ENCODE data around the gene PAQR9. TPM values are rescaled to one million over a fixed set of nuclear protein-coding genes. Genes with fewer than 3 reads are reported as not detected.

PAQR9 gene
- total and polyA plus RNA-seq, 2 of the 13 experiments (the other 11 are each of a cell fraction or from before 2014, with no cell fraction given): 3.7 to 10.3 TPM

GRCh38 chr3:142982038-142982773, 18.7 kb upstream of the PAQR9 start (continued):
- no peak for TF ChIP-seq POLR2AphosphoS2 (IDR thresholded peaks at IDR 0.05; ENCODE audit: low read depth, low read length)
- TF ChIP-seq ZMYM4 (CRISPR knock-in tag; IDR thresholded peaks at IDR 0.05): peak; percentile 57; the same call in 1 of the 2 replicates
- TF ChIP-seq ZNF143 (CRISPR knock-in tag; IDR thresholded peaks at IDR 0.05): no peak
- no peak for TF ChIP-seq ISX (CRISPR knock-in tag; conservative IDR thresholded peaks at IDR 0.05)
- TF ChIP-seq, protein P1, sequence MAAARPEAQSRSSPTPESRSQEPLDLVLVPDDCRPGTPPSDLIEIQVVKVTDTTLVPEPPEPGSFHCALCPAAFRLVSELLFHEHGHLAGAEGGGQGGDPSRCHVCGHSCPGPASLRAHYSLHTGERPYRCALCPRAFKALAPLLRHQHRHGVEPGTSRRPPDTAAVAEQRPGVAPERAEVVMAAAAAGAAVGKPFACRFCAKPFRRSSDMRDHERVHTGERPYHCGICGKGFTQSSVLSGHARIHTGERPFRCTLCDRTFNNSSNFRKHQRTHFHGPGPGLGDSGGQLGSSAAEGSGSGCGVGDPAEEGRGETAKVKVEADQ (CRISPR knock-in tag; IDR thresholded peaks at IDR 0.05; ENCODE audit: borderline replicate concordance): no peak
- no peak for TF ChIP-seq XRCC5 (optimal IDR thresholded peaks at IDR 0.05; ENCODE audit: low read length)
- no peak for TF ChIP-seq ZSCAN22 (CRISPR knock-in tag; IDR thresholded peaks at IDR 0.05)
- TF ChIP-seq FOXP4 (CRISPR knock-in tag; IDR thresholded peaks at IDR 0.05): peak; percentile 54
- no peak for TF ChIP-seq ZNF24 (IDR thresholded peaks at IDR 0.05)
- no peak for TF ChIP-seq KDM5A (IDR thresholded peaks at IDR 0.05; ENCODE audit: borderline replicate concordance, low read length)
- TF ChIP-seq, protein P2, sequence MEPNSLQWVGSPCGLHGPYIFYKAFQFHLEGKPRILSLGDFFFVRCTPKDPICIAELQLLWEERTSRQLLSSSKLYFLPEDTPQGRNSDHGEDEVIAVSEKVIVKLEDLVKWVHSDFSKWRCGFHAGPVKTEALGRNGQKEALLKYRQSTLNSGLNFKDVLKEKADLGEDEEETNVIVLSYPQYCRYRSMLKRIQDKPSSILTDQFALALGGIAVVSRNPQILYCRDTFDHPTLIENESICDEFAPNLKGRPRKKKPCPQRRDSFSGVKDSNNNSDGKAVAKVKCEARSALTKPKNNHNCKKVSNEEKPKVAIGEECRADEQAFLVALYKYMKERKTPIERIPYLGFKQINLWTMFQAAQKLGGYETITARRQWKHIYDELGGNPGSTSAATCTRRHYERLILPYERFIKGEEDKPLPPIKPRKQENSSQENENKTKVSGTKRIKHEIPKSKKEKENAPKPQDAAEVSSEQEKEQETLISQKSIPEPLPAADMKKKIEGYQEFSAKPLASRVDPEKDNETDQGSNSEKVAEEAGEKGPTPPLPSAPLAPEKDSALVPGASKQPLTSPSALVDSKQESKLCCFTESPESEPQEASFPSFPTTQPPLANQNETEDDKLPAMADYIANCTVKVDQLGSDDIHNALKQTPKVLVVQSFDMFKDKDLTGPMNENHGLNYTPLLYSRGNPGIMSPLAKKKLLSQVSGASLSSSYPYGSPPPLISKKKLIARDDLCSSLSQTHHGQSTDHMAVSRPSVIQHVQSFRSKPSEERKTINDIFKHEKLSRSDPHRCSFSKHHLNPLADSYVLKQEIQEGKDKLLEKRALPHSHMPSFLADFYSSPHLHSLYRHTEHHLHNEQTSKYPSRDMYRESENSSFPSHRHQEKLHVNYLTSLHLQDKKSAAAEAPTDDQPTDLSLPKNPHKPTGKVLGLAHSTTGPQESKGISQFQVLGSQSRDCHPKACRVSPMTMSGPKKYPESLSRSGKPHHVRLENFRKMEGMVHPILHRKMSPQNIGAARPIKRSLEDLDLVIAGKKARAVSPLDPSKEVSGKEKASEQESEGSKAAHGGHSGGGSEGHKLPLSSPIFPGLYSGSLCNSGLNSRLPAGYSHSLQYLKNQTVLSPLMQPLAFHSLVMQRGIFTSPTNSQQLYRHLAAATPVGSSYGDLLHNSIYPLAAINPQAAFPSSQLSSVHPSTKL (CRISPR knock-in tag; IDR thresholded peaks at IDR 0.05): 0 out of 2 replicates have a peak, but pooled peaks have one; percentile 18
- TF ChIP-seq, protein P3, sequence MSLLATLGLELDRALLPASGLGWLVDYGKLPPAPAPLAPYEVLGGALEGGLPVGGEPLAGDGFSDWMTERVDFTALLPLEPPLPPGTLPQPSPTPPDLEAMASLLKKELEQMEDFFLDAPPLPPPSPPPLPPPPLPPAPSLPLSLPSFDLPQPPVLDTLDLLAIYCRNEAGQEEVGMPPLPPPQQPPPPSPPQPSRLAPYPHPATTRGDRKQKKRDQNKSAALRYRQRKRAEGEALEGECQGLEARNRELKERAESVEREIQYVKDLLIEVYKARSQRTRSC (CRISPR knock-in tag; IDR thresholded peaks at IDR 0.05; ENCODE audit: low read depth): no peak
- TF ChIP-seq ZNF547 (CRISPR knock-in tag; IDR thresholded peaks at IDR 0.05): no peak
- no peak for TF ChIP-seq ZNF430 (CRISPR knock-in tag; IDR thresholded peaks at IDR 0.05)
- no peak for TF ChIP-seq POLR2A (IDR thresholded peaks at IDR 0.05; ENCODE audit: insufficient read depth in 1 of 2, low read depth in 2 of 2, low read length in 2 of 2)
- no peak for TF ChIP-seq ZNF441 (CRISPR knock-in tag; IDR thresholded peaks at IDR 0.05; ENCODE audit: borderline replicate concordance)
- no peak for TF ChIP-seq TCF12 (IDR thresholded peaks at IDR 0.05)
- no peak for TF ChIP-seq TCF12 (CRISPR knock-in tag; IDR thresholded peaks at IDR 0.05)
- no peak for TF ChIP-seq JUN (CRISPR knock-in tag; IDR thresholded peaks at IDR 0.05)
- no peak for TF ChIP-seq ZNF773 (CRISPR knock-in tag; IDR thresholded peaks at IDR 0.05; ENCODE audit: borderline replicate concordance)
- TF ChIP-seq ZNF770 (CRISPR knock-in tag; IDR thresholded peaks at IDR 0.05): no peak
- no peak for TF ChIP-seq HMGA1 (CRISPR knock-in tag; conservative IDR thresholded peaks at IDR 0.05)
